HFFc6 (cell line): ENCODE results near the gene TRIM45. TPM values are rescaled to one million over a fixed set of nuclear protein-coding genes. Genes with fewer than 3 reads are reported as not detected.

Source experiments
- DNase-seq: peaks from one replicate; pipeline ENCODE4 v3.0.0-alpha.2; 2018
- H3K27ac Mint-ChIP-seq: 2 replicates; pipeline ENCODE4 v1.8.0; 2020; ENCODE audit warnings: mild to moderate bottlenecking, mixed read lengths
- H3K27me3 Mint-ChIP-seq: 2 replicates; pipeline ENCODE4 v1.8.0; 2021; ENCODE audit warnings: mild to moderate bottlenecking, moderate library complexity, mixed read lengths; ENCODE audit not compliant: insufficient read depth
- H3K36me3 Mint-ChIP-seq: 2 replicates; pipeline ENCODE4 v1.8.0; 2021; ENCODE audit warnings: low read depth, mixed read lengths
- H3K4me1 Mint-ChIP-seq: 2 replicates; pipeline ENCODE4 v1.8.0; 2020; ENCODE audit warnings: low read depth, mixed read lengths
- H3K4me3 Mint-ChIP-seq: 2 replicates; pipeline ENCODE4 v1.8.0; 2020; ENCODE audit warnings: mild to moderate bottlenecking, moderate library complexity, mixed read lengths
- H3K9me3 Mint-ChIP-seq: 2 replicates; pipeline ENCODE4 v1.8.0; 2020; ENCODE audit warnings: mild to moderate bottlenecking, mixed read lengths
- CTCF ChIP-seq: fragments of 200-600 bp; sonication (generic); IDR thresholded peaks from 2 replicates; pipeline ENCODE4 v1.5.0; 2021; ENCODE audit warnings: antibody characterized with exemption, mild to moderate bottlenecking
- long read RNA-seq: library from polyadenylated mRNA; unstranded; transcript quantifications from one replicate; pipeline ENCODE4 v2.0.0, GENCODE V29; 2019
- total RNA-seq, 6 experiments: library from RNA; stranded (reverse); fragmentation: NEBNext Ultra II Directional; extraction: Animal tissue kit (Norgen Biotek cat#: 25700); gene quantifications; 2 replicates in 1 of 6; 3 replicates in 5 of 6; pipeline ENCODE4 v1.2.3, GENCODE V29; 2021

Gene TRIM45
- 1 to 10 TPM; 2.1 to 4.4 (median 3.6) TPM for total RNA-seq
- long read RNA-seq, partial matches to known transcripts = 0 of 4 reads
- long read RNA-seq, other reads (novel, unspliced or antisense) = 4 of 4 reads

GRCh38 chr1:117121589-117122329 is at the start of gene TRIM45:
Gene TRIM45, minus strand, starts transcription at chr1:117121749. Its CDS starts 548 bp downstream, at chr1:117121201.
- Mint-ChIP-seq H3K27ac (peak within 1 kb of the TSS; percentile 95), H3K4me1 (peaks cover 16% of the 10 kb centered on the region), H3K4me3 (peak within 1 kb of the TSS; percentile 89), H3K27me3 (no peaks in the 10 kb centered on the region; the same call in 1 of the 2 replicates), H3K9me3 (no peaks in the 10 kb centered on the region), H3K36me3 (no peaks in the 10 kb centered on the region)
- peak; percentile 86 for TF ChIP-seq CTCF
- peak; percentile 96 for DNase-seq

GRCh38 chr1:117169871-117170596 is 48.5 kb upstream of the TRIM45 start:
- Mint-ChIP-seq H3K9me3 (0 out of 2 replicates have a peak, but pooled peaks cover 4% of the 10 kb centered on the region), H3K27me3 (peaks cover 7% of the 10 kb centered on the region), H3K4me1 (peaks cover 25% of the 10 kb centered on the region), H3K27ac (no peak overlapping the region), H3K4me3 (no peak overlapping the region), H3K36me3 (no peaks in the 10 kb centered on the region; the same call in 1 of the 2 replicates)
- no peak for TF ChIP-seq CTCF
- no peak for DNase-seq

- H3K27ac Mint-ChIP-seq = peak overlapping the region; percentile 4; the same call in 1 of the 2 replicates
- peak; percentile 32 for DNase-seq
- peaks cover 6% of the 10 kb centered on the region for H3K27me3 Mint-ChIP-seq
- H3K4me3 Mint-ChIP-seq = no peak overlapping the region
- no peaks in the 10 kb centered on the region; the same call in 1 of the 2 replicates for H3K36me3 Mint-ChIP-seq
- no peak for TF ChIP-seq CTCF
- 0 out of 2 replicates have a peak, but pooled peaks cover 4% of the 10 kb centered on the region for H3K9me3 Mint-ChIP-seq
- peaks cover 26% of the 10 kb centered on the region for H3K4me1 Mint-ChIP-seq
Measured at GRCh38 chr1:117167402-117167801, 45.9 kb upstream of the TRIM45 start.

- Mint-ChIP-seq H3K9me3 (0 out of 2 replicates have a peak, but pooled peaks cover 4% of the 10 kb centered on the region), H3K27me3 (peaks cover 6% of the 10 kb centered on the region), H3K27ac (peak overlapping the region; percentile 65), H3K4me1 (peaks cover 26% of the 10 kb centered on the region), H3K4me3 (no peak overlapping the region), H3K36me3 (no peaks in the 10 kb centered on the region; the same call in 1 of the 2 replicates)
- peak; percentile 88 for DNase-seq
- TF ChIP-seq CTCF = no peak
Measured at GRCh38 chr1:117166076-117166475, 44.5 kb upstream of the TRIM45 start.

- Mint-ChIP-seq H3K4me1 (peaks cover 26% of the 10 kb centered on the region), H3K9me3 (0 out of 2 replicates have a peak, but pooled peaks cover 4% of the 10 kb centered on the region), H3K36me3 (no peaks in the 10 kb centered on the region; the same call in 1 of the 2 replicates), H3K27ac (no peak overlapping the region; the same call in 1 of the 2 replicates), H3K27me3 (peaks cover 5% of the 10 kb centered on the region), H3K4me3 (no peak overlapping the region)
- DNase-seq = no peak
- no peak for TF ChIP-seq CTCF
Measured at GRCh38 chr1:117164209-117164608, 42.7 kb upstream of the TRIM45 start.
